ENCODE data around the gene ELAVL2. TPM values are rescaled to one million over a fixed set of nuclear protein-coding genes. Genes with fewer than 3 reads are reported as not detected.
A peak's percentile ranks its signal among the peaks of the same experiment; 100 is the strongest.

ELAVL2 gene
- total RNA-seq, 1 experiment from 2014 or later, result 16.8 TPM

GRCh38 chr9:23683611-23684061 is 142.4 kb downstream of the ELAVL2 start:
- Histone ChIP-seq H3K79me2 (ENCODE audit: insufficient read depth, low read length) (peaks cover 2% of the 10 kb centered on the region; the same call in 1 of the 2 replicates), H3K27ac (ENCODE audit: insufficient read length, low read depth, low read length) (peak overlapping the region; percentile 81), H3K9ac (ENCODE audit: extremely low read depth, insufficient read length, low read length) (no peak overlapping the region), H2AK5ac (ENCODE audit: insufficient read length, low read length) (no peak overlapping the region), H2BK120ac (ENCODE audit: low read depth, low read length, poor library complexity, severe bottlenecking) (no peak overlapping the region), H3K23ac (ENCODE audit: insufficient read length, low read depth, low read length) (no peak overlapping the region), H2BK15ac (ENCODE audit: low read depth, low read length) (no peak overlapping the region), H2BK20ac (ENCODE audit: low read depth, low read length, poor library complexity, severe bottlenecking) (no peak overlapping the region), H3K27me3 (ENCODE audit: insufficient read depth, low read length) (no peaks in the 10 kb centered on the region), H3K4me1 (ENCODE audit: insufficient read depth, low read length) (peaks cover 15% of the 10 kb centered on the region; the same call in 1 of the 2 replicates), H3K23me2 (ENCODE audit: insufficient read length, low read depth, low read length, poor library complexity, severe bottlenecking) (no peaks in the 10 kb centered on the region), H3K56ac (ENCODE audit: insufficient read length, low read depth, low read length) (no peak overlapping the region), H3K18ac (ENCODE audit: insufficient read length, low read depth, low read length) (peak overlapping the region; percentile 2), H4K91ac (ENCODE audit: insufficient read length, low read depth, low read length) (no peak overlapping the region), H2AFZ (ENCODE audit: low read length) (no peak overlapping the region), H4K20me1 (ENCODE audit: control insufficient read depth, insufficient read depth, insufficient read length) (no peaks in the 10 kb centered on the region), H3K4me2 (ENCODE audit: insufficient read depth, insufficient read length, low read length) (peak overlapping the region; percentile 10), H3K14ac (ENCODE audit: insufficient read depth, low read length) (no peak overlapping the region; the same call in 1 of the 2 replicates), H3K79me1 (ENCODE audit: insufficient read depth, low read depth, low read length, poor library complexity, severe bottlenecking) (no peaks in the 10 kb centered on the region), H2BK5ac (ENCODE audit: insufficient read length, low read length) (no peak overlapping the region), H3T11ph (ENCODE audit: low read length) (no peak overlapping the region), H3K9me3 (ENCODE audit: control insufficient read depth, low read depth, low read length) (no peaks in the 10 kb centered on the region), H4K5ac (ENCODE audit: insufficient read length, low read depth, low read length) (peak overlapping the region; percentile 16), H4K8ac (replicated peaks; ENCODE audit: insufficient read length, low read depth, low read length) (no peak overlapping the region), H2BK12ac (ENCODE audit: insufficient read length, low read depth, low read length) (peak overlapping the region; percentile 28), H3K4ac (ENCODE audit: low read depth, low read length) (no peak overlapping the region)
- no peak overlapping the region; a peak in 1 of 5 replicates for H3K4me3 Mint-ChIP-seq
- H3K9me3 Mint-ChIP-seq, result no peaks in the 10 kb centered on the region
- no peaks in the 10 kb centered on the region for H3K27me3 Mint-ChIP-seq (ENCODE audit: low read depth)
- H3K27ac Mint-ChIP-seq, result peak overlapping the region; percentile 66 to 97 (median 74); a peak in 5 of 7 replicates
- TF ChIP-seq CTCF (conservative IDR thresholded peaks at IDR 0.05), result no peak
- WGBS (ENCODE audit: extremely low coverage, insufficient read length, low lambda C conversion rate), result no CpG with 5 or more reads among the region's 7 CpGs
- peaks cover 0 to 20% (median 4%) of the 10 kb centered on the region in 3 experiments; a peak in 5 of 7 replicates for H3K36me3 Mint-ChIP-seq (ENCODE audit: insufficient read depth in 1 of 3, low read depth in 3 of 3)
- no peak for DNase-seq
- H3K4me1 Mint-ChIP-seq, result peaks cover 59% of the 10 kb centered on the region in 2 experiments
